CD4-positive, alpha-beta T cell treated with Interleukin-6 at 100 ng/mL for 8 hours (primary cell): ENCODE results near the gene MSI2.

Experiments used
- DNase-seq: peaks from one replicate; pipeline ENCODE4 v3.0.0-alpha.2; 2020; ENCODE audit warnings: mixed read lengths, low spot score

Gene MSI2

DNA sequence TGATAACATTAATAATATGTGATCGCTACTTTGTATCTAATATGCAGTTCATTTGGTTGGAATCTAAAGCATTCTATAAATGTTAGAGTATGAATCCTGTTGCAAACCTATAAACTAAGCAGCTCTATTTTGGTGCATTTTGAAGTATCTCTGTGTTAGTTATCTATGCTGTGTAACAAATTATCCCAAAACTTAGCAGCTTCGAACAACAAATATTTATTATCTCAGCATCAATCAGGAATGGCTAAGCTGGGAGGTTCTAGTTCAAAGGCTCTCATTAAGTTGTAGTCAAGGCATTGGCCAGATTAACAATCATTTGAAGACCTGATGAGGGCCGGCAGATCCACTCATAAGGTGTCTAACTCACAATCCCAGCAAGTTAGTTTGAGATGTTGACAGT, 10.1 kb upstream of the MSI2 start:
- no peak for DNase-seq

DNA sequence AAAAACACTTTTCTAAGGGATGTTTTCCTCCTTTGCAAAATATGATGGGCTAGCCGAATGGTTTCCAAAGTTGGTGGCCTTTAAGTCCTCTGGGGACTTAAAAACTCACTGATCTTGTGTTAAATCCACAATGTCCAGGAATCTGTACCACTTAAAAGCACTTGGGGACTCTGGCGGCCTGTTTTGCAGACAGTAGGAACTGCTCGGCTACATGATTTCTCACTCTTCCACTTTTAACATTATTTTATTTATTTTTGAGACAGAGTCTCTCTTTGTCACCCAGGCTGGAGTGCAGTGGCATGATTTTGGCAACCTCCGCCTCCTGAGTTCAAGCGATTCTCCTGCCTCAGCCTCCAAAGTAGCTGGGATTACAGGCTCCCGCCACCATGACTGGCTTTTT, 9.1 kb upstream of the MSI2 start:
- DNase-seq: no peak

- DNase-seq: no peak
Measured at GRCh38 chr17:57247913-57248312, 8.4 kb upstream of the MSI2 start.

DNA sequence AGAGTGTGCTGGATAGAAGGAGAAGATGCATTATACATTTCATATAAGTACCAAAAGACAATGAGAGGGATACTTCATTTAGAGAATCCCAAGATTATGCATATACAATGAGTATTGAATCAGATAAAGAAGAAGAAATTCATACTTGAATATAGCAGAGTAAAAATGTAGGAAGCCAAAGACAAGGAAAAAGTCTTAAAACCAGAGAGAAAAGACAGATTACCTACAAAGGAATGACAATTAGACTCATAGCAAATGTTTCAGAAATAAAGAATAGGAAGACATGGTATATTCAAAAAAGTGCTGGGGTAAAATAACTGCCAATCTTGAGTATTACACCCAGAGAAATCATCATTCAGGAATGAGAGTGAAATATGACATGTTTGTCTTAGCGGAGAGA, 6.8 kb upstream of the MSI2 start:
- no peak for DNase-seq

DNA sequence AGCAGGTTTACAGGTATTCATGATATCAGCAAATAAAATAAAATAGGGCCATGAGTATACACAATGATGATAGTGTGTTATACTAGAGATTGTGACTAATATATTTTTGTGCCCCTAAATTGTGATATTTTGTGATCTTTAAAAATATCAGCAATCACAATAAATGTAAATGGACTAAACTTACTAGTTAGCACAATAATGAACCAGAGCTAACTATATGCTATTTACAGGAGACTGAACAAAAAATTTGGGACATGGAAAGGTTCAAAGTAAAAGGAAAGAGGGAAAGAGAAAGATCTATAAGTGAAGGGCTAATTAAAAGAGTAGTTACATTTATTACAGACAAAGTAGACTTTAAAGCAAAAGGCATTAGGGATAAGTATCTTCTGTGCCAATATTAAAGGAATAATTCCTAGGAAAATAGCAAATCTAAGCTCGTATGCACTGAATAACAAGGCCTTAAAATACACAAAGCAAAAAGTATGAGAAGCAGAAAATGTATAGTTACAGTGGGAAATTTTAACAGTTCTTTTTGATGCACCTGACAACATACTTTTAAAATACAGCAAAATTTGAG, 5.0 kb upstream of the MSI2 start:
- no peak for DNase-seq

GRCh38 chr17:57253362-57254065, 2.8 kb upstream of the MSI2 start:
- no peak for DNase-seq

DNA sequence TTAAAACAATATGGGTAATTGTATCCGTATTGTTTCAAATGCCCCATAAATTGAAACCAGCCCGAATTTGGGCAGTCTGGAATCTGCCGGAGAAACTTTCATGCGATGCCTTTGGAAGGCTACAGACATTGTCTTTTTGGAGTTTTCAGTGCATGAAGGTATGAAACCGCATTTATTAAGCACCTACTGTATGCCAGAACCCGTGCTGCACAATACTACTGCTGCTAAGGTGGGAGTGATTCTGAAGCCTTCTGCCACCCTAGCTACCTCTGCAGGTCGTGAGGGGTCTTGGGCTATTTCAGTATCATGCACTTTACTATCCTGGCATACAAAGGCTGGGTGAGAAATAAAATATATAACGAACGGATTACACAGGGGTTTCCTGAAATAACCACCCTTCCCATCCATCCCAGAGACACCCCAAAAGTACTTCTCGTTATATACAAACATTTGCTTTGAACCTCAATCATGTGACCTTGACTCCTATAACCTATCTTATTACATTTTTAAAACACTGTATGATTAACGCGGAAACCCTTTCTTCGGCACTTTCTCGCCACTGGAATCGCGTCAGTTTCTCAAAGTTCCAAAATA, 1.0 kb upstream of the MSI2 start:
- no peak for DNase-seq

- DNase-seq: peak; percentile 31
Measured at GRCh38 chr17:57256708-57257112, 387 bp downstream of the MSI2 start.

GRCh38 chr17:57257195-57257894, 1.0 kb downstream of the MSI2 start:
- DNase-seq: peak; percentile 18

DNA sequence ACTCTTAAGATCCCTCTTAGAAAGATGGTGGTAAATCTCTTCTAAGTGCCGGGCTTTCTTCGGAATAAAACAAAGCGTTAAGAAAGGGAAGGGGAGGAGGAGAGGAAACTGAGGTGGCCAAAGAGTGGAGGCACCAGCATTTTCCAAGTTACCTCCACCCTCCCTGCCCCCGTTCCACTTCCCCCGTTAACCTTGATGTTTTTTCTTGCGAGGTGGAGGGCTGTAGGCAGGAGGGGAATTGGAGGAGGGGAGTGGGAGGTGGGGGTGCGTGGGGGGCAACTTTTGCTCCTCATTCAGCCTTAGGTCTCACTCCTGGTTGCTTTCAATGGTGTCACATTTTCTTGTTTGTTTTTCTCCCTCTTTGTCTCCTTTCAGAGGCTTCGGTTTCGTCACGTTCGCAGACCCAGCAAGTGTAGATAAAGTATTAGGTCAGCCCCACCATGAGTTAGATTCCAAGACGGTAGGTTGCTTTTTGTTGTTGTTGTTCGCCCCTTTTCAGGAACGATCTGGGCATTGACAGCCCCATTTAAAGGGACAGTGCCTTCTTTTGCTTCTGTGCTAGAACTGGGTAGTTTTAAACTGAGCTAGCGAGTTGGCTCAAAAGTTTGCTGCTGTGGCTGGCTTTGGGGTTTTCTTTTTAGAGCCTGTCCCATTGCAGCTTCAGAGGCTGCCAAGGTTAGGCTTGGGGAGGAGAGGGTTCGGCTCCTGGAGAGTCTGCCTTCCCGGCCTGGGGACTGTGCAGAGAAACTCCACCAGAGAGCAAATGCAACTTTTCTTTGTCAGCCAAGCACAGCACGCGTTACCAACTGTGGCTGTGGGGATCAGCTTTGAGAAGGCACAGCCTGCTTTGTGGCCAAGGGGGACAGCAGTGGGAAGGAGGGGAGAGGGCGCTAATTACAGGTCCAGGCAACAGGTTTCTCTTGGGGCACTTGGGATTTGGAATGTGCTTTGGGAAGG, 1.9 kb downstream of the MSI2 start:
- peak; percentile 4 for DNase-seq

DNA sequence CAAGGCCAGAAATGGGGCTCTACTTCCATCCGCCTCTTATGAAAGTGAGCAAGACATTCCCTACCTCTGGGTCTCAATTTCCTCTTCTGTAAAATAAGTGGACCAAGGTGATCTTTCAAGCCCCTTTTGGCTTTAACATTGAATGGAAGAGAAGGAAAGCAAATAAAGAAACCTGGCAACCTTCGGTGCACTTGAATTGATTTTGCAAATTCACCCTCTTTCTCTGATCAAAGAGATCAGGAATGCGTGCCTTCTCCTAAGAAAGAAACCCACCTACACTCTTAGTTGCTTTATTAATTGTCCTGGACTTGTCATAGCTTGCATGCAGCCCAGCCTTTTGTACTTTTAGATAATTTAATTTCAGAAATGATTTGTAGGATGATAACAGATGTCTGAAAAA, 3.0 kb downstream of the MSI2 start:
- DNase-seq: no peak

GRCh38 chr17:57259817-57260216, 3.5 kb downstream of the MSI2 start:
- no peak for DNase-seq

- DNase-seq: no peak
Measured at GRCh38 chr17:57260325-57261083, 4.2 kb downstream of the MSI2 start.

GRCh38 chr17:57261084-57261461, 4.8 kb downstream of the MSI2 start:
- DNase-seq: no peak

DNA sequence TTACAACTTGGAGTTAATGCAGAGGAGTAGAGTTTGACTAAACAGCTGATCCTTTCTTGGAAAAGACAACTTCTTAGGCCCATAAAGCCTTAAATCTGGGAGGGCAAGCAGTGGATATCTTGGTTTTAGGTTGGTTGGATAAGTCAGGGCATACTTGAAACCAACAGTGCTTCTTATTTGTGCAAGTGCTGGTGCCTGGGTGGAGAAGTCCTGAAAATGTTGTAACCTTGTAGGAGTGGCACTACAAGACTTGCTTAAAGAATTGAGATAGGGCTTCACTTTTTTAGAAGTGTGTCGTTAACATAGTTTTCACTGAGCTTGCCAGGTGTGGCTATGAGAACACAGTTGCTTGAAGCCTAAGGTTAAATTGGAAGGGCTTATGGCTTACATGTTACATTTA, 6.2 kb downstream of the MSI2 start:
- DNase-seq: no peak

DNA sequence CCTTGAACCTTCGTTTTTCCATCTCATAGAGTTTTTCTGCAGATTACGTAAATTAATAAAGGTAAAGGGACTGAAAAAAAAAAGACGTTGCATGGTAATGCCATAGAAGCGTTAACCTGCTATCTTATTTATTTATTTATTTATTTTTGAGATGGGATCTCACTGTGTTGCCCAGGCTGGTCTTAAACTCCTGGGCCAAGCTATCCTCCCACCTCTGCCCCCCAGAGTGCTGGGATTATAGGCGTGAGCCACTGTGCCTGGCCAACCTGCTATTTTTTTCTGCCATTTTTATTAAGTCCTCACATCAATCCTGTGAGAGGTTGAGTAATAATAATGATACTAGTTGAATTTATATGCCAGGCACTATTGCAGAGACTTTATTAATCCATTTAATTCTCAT, 7.9 kb downstream of the MSI2 start:
- no peak for DNase-seq

DNA sequence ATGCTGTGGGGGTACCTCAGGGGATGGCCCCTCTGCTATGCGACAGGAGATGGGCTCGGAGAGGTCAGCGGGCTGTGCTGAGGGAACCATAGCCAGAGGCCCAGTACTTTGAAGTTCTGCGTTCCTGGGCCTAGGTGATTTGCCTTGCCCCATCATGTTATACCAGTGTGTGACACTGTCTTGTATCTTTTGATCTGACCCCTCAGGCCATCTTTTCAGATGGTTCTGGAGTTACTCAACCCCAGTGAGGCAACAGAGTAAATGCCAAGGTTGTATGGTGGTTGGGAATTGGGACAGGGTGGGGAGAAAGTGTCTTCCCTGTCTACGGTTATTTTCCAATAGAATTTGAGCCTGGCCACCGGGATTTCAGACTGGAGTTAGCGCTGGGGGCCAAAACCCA, 8.5 kb downstream of the MSI2 start:
- DNase-seq: no peak

DNA sequence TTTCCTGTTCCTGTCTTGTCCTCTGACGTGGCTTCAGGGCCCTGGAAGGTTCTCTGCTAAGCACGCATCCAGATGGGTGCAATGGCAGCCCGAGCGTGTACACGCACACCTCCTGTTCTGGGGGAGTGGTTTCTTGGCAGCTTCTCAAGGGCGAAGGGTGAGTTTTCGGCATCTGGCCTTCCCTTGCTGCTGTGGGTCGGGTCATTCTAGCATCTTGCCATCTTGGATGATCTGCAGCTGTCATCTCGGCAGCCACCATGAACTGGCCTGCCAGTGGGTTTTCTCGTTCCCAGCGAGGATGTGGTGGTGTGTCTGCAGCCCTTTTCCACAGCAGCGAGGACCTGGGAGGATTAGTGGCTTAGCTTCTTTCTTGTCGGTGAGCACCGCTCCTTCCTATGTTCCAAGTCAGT, 10.6 kb downstream of the MSI2 start:
- no peak for DNase-seq

GRCh38 chr17:57268181-57268580, 11.9 kb downstream of the MSI2 start:
- no peak for DNase-seq

DNA sequence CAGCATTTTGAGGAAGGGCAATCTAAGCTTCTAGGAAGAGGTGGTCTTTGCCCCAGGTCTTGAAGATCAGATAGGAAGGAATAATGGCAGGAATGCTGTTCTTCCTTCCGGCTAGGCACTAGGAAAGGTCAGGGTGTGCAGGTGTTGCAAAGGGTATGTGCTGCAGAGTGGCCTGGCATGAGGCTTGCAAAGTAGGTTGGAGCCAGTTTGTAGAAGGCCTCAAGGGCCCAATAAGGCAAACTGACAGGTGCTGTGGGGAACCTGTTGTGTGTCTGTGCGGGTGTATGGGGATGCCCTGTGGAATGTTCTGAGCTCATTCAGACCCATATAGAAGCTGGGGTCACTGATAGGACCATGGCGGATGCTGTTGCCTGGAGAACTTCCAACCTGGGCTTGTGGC, 12.7 kb downstream of the MSI2 start:
- DNase-seq: no peak

DNA sequence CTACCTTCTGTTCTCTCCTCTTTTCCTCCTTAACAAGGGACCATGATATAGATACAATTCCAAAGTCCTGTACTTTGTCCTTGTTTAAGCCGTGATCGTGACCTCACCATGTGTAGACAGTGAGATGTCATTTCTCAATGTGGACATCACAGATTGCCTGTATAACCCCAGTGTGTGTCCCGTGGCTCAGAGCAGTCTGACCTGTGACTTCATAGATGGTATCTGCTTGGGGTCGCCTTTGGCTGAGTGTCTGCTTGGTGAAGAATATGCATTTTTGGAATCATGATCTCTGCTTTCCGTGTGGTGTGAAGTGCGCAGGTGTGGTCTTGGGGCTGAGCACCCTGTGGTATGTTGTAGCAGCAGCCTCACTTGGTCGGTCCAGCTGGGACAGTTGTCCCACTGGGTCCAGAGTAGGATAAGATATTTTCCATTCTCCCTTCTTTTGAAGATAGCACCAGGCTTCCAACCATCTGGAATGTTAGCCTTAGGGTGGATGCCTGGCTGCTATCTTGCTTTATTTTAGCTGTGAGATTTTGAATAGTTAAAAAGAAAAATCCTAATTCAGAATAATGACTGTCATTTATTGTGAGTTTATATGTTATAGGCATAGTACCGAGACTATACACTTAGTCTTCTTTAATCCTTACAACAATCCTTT, 13.4 kb downstream of the MSI2 start:
- no peak for DNase-seq
